HG02973 (cell line): ENCODE results near the gene FKBP7.
"Not testable (repeated sequence)": the region's sequence is repeated elsewhere in the genome, so short reads cannot be mapped to it uniquely, and the experiment has no call there.

ENCODE experiments used
- ATAC-seq: cut with Tn5 transposase; IDR thresholded peaks from one replicate; pipeline ENCODE4 v1.9.1; 2021; ENCODE audit warnings: moderate library complexity; ENCODE audit not compliant: unreplicated experiment

The FKBP7 gene

GRCh38 chr2:178491612-178492011 lies 13.2 kb upstream of the FKBP7 start:
- no peak for ATAC-seq

GRCh38 chr2:178485356-178485755 lies 7.0 kb upstream of the FKBP7 start:
- no peak for ATAC-seq

- no peak for ATAC-seq
Measured at GRCh38 chr2:178484245-178485041, 6.0 kb upstream of the FKBP7 start.

GRCh38 chr2:178482437-178482836 lies 4.0 kb upstream of the FKBP7 start:
- peak; percentile 24 for ATAC-seq

GRCh38 chr2:178480227-178481181 lies 2.1 kb upstream of the FKBP7 start, which contains the start of gene PLEKHA3:
PLEKHA3 (plus strand) TSS chr2:178480457; CDS start chr2:178480870, 413 bp downstream.
- ATAC-seq: peak; percentile 51

- no peak for ATAC-seq
Measured at GRCh38 chr2:178479758-178480226, 1.4 kb upstream of the FKBP7 start.

- no peak for ATAC-seq
Measured at GRCh38 chr2:178479275-178479616, 846 bp upstream of the FKBP7 start.

GRCh38 chr2:178478130-178478438 lies 316 bp downstream of the FKBP7 start:
- no peak for ATAC-seq

- no peak for ATAC-seq
Measured at GRCh38 chr2:178477443-178478129, 814 bp downstream of the FKBP7 start.

GRCh38 chr2:178476477-178476876 lies 1.9 kb downstream of the FKBP7 start:
- ATAC-seq: no peak

GRCh38 chr2:178474560-178474959 lies 3.8 kb downstream of the FKBP7 start:
- ATAC-seq: no peak

GRCh38 chr2:178473931-178474330 lies 4.5 kb downstream of the FKBP7 start:
- no peak for ATAC-seq

- no peak for ATAC-seq
Measured at GRCh38 chr2:178473373-178473772, 5.0 kb downstream of the FKBP7 start.

GRCh38 chr2:178471313-178471712 lies 7.1 kb downstream of the FKBP7 start:
- ATAC-seq: not testable (repeated sequence)

- ATAC-seq: no peak
Measured at GRCh38 chr2:178469219-178469849, 9.1 kb downstream of the FKBP7 start.

- ATAC-seq: no peak
Measured at GRCh38 chr2:178457390-178457886, 21.0 kb downstream of the FKBP7 start.

- ATAC-seq: no peak
Measured at GRCh38 chr2:178455947-178456346, 22.5 kb downstream of the FKBP7 start.

GRCh38 chr2:178452870-178453269 lies 25.5 kb downstream of the FKBP7 start:
- ATAC-seq: no peak

GRCh38 chr2:178452334-178452733 lies 26.1 kb downstream of the FKBP7 start:
- no peak for ATAC-seq

GRCh38 chr2:178450774-178451525 lies 27.4 kb downstream of the FKBP7 start, which contains the start of the genes PJVK and PRKRA:
PJVK (plus strand) TSS chr2:178451378; CDS start chr2:178453410, 2,032 bp downstream.
PRKRA (minus strand) TSS chr2:178451175; CDS start chr2:178451030, 145 bp downstream.
- peak; percentile 80 for ATAC-seq
